Gastrocnemius medialis (tissue), 4 donors: Measurements from ENCODE around the gene DNAJC5G. TPM values are rescaled to one million over a fixed set of nuclear protein-coding genes. Genes with fewer than 3 reads are reported as not detected.

Experiments
- ATAC-seq, 2 donors: fragments of 150-250 bp; one replicate each; pipeline ENCODE4 v1.9.1; 2016
- DNase-seq, 2 donors: peaks; one replicate each; pipeline ENCODE4 v3.0.0-alpha.2; 2019
- H3K27ac ChIP-seq, 4 donors: fragments of 200-600 bp; sonication (generic); 1 replicate in 1 of 4; 2 replicates in 3 of 4; pipeline ENCODE4 v1.5.1; 2016 to 2018; ENCODE audit warnings: mild to moderate bottlenecking in 2 of 4, moderate library complexity in 1 of 4
- H3K27me3 ChIP-seq, 3 donors: fragments of 200-600 bp; sonication (generic) in 2 of 3; 1 replicate in 1 of 3; 2 replicates in 2 of 3; pipeline versions ENCODE4 v1.5.1 to v1.6.0; 2016 to 2019; ENCODE audit warnings: mild to moderate bottlenecking in 1 of 3, moderate library complexity in 1 of 3
- H3K36me3 ChIP-seq, 2 donors: fragments of 200-600 bp; sonication (generic) in 1 of 2; one replicate each; pipeline ENCODE4 v1.5.1; 2017 to 2018
- H3K4me1 ChIP-seq, 2 donors: fragments of 200-600 bp; sonication (generic) in 1 of 2; one replicate each; pipeline ENCODE4 v1.5.1; 2016 to 2017; ENCODE audit warnings: mild to moderate bottlenecking in 2 of 2
- H3K4me3 ChIP-seq, 4 donors: fragments of 200-600 bp; sonication (generic) in 3 of 4; 1 replicate in 1 of 4; 2 replicates in 3 of 4; pipeline ENCODE4 v1.5.1; 2016 to 2019; ENCODE audit warnings: mild to moderate bottlenecking in 2 of 4
- H3K9me3 ChIP-seq, 3 donors: fragments of 200-600 bp; sonication (generic) in 2 of 3; 1 replicate in 1 of 3; 2 replicates in 2 of 3; pipeline ENCODE4 v1.5.1; 2016 to 2019
- POLR2A ChIP-seq, 2 donors: fragments of 450-650 bp; IDR thresholded peaks; one replicate each; pipeline ENCODE4 v1.6.1; 2017; ENCODE audit warnings: antibody characterized with exemption in 2 of 2, mild to moderate bottlenecking in 2 of 2, moderate library complexity in 2 of 2
- in situ Hi-C, 4 donors: fragments of 200-750 bp; cut with MboI; loops; one replicate each; pipeline versions ENCODE4 v1.15.0 to v1.8.0; 2017; ENCODE audit warnings: low sequenced_read_pairs in 4 of 4
- intact Hi-C: fragments of 100-400 bp; cut with DNase I; formaldehyde crosslinking; loops from one replicate; pipeline ENCODE4 v1.15.1; 2023; ENCODE audit warnings: low total_unique reads
- total RNA-seq, 4 donors: library from RNA; depleted of rRNA; stranded (reverse); fragments of >200 nt; gene quantifications; one replicate each; pipeline versions ENCODE4 v1.1.0 to v1.2.3, GENCODE V29; 2016
- TF ChIP-seq, protein P1 (sequence below), 5 experiments: fragments of 450-650 bp in 3 of 5; fragments of 200-600 bp in 2 of 5; sonication (generic) in 2 of 5; IDR thresholded peaks in 4 of 5; conservative IDR thresholded peaks in 1 of 5; 1 replicate in 4 of 5; 2 replicates in 1 of 5; pipeline ENCODE4 v1.5.1; 2016 to 2019; ENCODE audit warnings: antibody characterized with exemption in 5 of 5, mild to moderate bottlenecking in 3 of 5, moderate library complexity in 3 of 5

DNAJC5G gene
- total RNA-seq, 4 donors from 2014 or later, result not detected

- H3K4me1 ChIP-seq, result peaks cover 48 to 58% of the 10 kb centered on the region in 2 donors
- TF ChIP-seq, protein P1, sequence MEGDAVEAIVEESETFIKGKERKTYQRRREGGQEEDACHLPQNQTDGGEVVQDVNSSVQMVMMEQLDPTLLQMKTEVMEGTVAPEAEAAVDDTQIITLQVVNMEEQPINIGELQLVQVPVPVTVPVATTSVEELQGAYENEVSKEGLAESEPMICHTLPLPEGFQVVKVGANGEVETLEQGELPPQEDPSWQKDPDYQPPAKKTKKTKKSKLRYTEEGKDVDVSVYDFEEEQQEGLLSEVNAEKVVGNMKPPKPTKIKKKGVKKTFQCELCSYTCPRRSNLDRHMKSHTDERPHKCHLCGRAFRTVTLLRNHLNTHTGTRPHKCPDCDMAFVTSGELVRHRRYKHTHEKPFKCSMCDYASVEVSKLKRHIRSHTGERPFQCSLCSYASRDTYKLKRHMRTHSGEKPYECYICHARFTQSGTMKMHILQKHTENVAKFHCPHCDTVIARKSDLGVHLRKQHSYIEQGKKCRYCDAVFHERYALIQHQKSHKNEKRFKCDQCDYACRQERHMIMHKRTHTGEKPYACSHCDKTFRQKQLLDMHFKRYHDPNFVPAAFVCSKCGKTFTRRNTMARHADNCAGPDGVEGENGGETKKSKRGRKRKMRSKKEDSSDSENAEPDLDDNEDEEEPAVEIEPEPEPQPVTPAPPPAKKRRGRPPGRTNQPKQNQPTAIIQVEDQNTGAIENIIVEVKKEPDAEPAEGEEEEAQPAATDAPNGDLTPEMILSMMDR (IDR thresholded peaks at IDR 0.05 in 4 of 5, conservative IDR thresholded peaks at IDR 0.05 in 1 of 5), result no peak
- no peak for TF ChIP-seq POLR2A (IDR thresholded peaks at IDR 0.05)
- H3K4me3 ChIP-seq, result peak overlapping the region; percentile 59 to 84 (median 75)
- H3K9me3 ChIP-seq, result no peaks in the 10 kb centered on the region
- no peaks in the 10 kb centered on the region for H3K27me3 ChIP-seq
- H3K36me3 ChIP-seq, result peaks cover 0 to 16% of the 10 kb centered on the region in 2 donors
- in situ Hi-C loops, result loop anchor here in 3 of 4 donors (10.0 to 25.0 kb wide), 3 partner anchors 191 to 323 kb away; partner anchors contain the start of gene MAPRE3 (in 2 of the 3)
- no peak for DNase-seq
- ATAC-seq, result no peak
- H3K27ac ChIP-seq, result peak overlapping the region; percentile 88 to 99 (median 98)
- intact Hi-C loops, result no loop called here
These were observed 10.2 kb downstream of the DNAJC5G start for GRCh38 chr2:27285481-27285880.

GRCh38 chr2:27288610-27289009 is 13.4 kb downstream of the DNAJC5G start:
- Histone ChIP-seq H3K4me1 (peaks cover 63 to 76% of the 10 kb centered on the region in 2 donors), H3K27me3 (no peaks in the 10 kb centered on the region), H3K27ac (peak overlapping the region; percentile 88 to 99 (median 98)), H3K36me3 (peaks cover 0 to 16% of the 10 kb centered on the region in 2 donors), H3K4me3 (peak overlapping the region; percentile 59 to 84 (median 75)), H3K9me3 (no peaks in the 10 kb centered on the region)
- intact Hi-C loops, result no loop called here
- TF ChIP-seq POLR2A (IDR thresholded peaks at IDR 0.05), result no peak
- TF ChIP-seq, protein P1 (IDR thresholded peaks at IDR 0.05 in 4 of 5, conservative IDR thresholded peaks at IDR 0.05 in 1 of 5), result no peak
- no peak for DNase-seq
- in situ Hi-C loops, result loop anchor here in 3 of 4 donors (10.0 to 25.0 kb wide), 3 partner anchors 194 to 326 kb away; partner anchors contain the start of gene MAPRE3 (in 2 of the 3)
- no peak for ATAC-seq

DNA sequence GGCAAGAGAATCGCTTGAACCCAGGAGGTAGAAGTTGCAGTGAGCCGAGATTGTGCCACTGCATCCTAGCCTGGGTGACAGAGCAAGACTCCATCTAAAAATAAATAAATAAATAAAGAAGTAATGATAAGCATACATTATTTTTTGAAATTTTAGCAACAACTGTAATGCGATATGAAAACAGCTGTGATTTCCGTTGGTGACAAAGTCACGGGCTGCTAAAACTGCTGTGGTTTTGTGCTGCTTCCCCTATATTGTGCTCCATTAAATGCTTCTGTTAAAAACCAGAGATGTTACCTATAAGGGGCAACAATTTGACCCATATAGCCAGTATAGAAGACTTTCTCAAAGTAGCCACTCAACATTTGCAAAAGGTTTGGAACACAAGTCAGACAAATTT is 15.3 kb downstream of the DNAJC5G start:
- intact Hi-C loops (no loop called here), in situ Hi-C loops (loop anchor here in 2 of 4 donors (25.0 kb wide), 1 partner anchor 328 kb away; the partner anchor contains the start of gene MAPRE3 (in 2 of the 2))
- Histone ChIP-seq H3K27ac (peak overlapping the region; percentile 88 to 99 (median 98)), H3K4me1 (peaks cover 83 to 95% of the 10 kb centered on the region in 2 donors), H3K4me3 (peak overlapping the region; percentile 41 to 84 (median 66)), H3K27me3 (no peaks in the 10 kb centered on the region), H3K9me3 (no peaks in the 10 kb centered on the region), H3K36me3 (peaks cover 0 to 16% of the 10 kb centered on the region in 2 donors)
- DNase-seq (no peak), ATAC-seq (no peak)
- no peak for TF ChIP-seq POLR2A (IDR thresholded peaks at IDR 0.05)
- TF ChIP-seq, protein P1 (IDR thresholded peaks at IDR 0.05 in 4 of 5, conservative IDR thresholded peaks at IDR 0.05 in 1 of 5), result no peak

GRCh38 chr2:27291865-27292264 is 16.6 kb downstream of the DNAJC5G start:
- H3K4me1 ChIP-seq, result peaks cover 88 to 97% of the 10 kb centered on the region in 2 donors
- no peaks in the 10 kb centered on the region for H3K9me3 ChIP-seq
- intact Hi-C loops (loop anchor here (1.0 kb wide), 1 partner anchor 42 kb away; no protein-coding TSS in a partner anchor), in situ Hi-C loops (loop anchor here in 2 of 4 donors (25.0 kb wide), 1 partner anchor 330 kb away; the partner anchor contains the start of gene MAPRE3 (in 2 of the 2))
- peaks cover 0 to 13% of the 10 kb centered on the region in 2 donors for H3K36me3 ChIP-seq
- no peaks in the 10 kb centered on the region for H3K27me3 ChIP-seq
- peak overlapping the region; percentile 88 to 99 (median 98) for H3K27ac ChIP-seq
- TF ChIP-seq, protein P1 (IDR thresholded peaks at IDR 0.05 in 4 of 5, conservative IDR thresholded peaks at IDR 0.05 in 1 of 5), result peak in 3 of 5 experiments; percentile 11 to 50 (median 16)
- TF ChIP-seq POLR2A (IDR thresholded peaks at IDR 0.05), result peak in 1 of 2 donors; percentile 59
- H3K4me3 ChIP-seq, result peak overlapping the region; percentile 42 to 84 (median 66)
- DNase-seq (peak in 1 of 2 donors; percentile 67), ATAC-seq (peak; percentile 66 to 82)
